HG02943 (cell line): ENCODE data around the gene ASB3.
A peak's percentile ranks its signal among the peaks of the same experiment; 100 is the strongest.
"Not testable (repeated sequence)": the region's sequence is repeated elsewhere in the genome, so short reads cannot be mapped to it uniquely, and the experiment has no call there.

Source experiments
- ATAC-seq: cut with Tn5 transposase; IDR thresholded peaks from one replicate; pipeline ENCODE4 v1.9.1; 2021; ENCODE audit warnings: mild to moderate bottlenecking, low read depth, moderate library complexity; ENCODE audit not compliant: unreplicated experiment

The ASB3 gene

GRCh38 chr2:53787614-53788289, 999 bp upstream of the ASB3 start:
- no peak for ATAC-seq

GRCh38 chr2:53786352-53786704, 425 bp downstream of the ASB3 start:
- ATAC-seq, result peak; percentile 12

- no peak for ATAC-seq
These were observed 1.4 kb downstream of the ASB3 start for GRCh38 chr2:53785366-53785765.

- ATAC-seq, result no peak
These were observed 2.3 kb downstream of the ASB3 start for GRCh38 chr2:53784436-53784835.

GRCh38 chr2:53782676-53783075, 4.1 kb downstream of the ASB3 start:
- no peak for ATAC-seq

- ATAC-seq, result no peak
These were observed 6.7 kb downstream of the ASB3 start for GRCh38 chr2:53780056-53780455.

- no peak for ATAC-seq
These were observed 8.1 kb downstream of the ASB3 start for GRCh38 chr2:53778536-53779162.

- ATAC-seq, result no peak
These were observed 9.6 kb downstream of the ASB3 start for GRCh38 chr2:53777134-53777533.

- no peak for ATAC-seq
These were observed 16.5 kb downstream of the ASB3 start for GRCh38 chr2:53770264-53770663.

- ATAC-seq, result no peak
These were observed 17.3 kb downstream of the ASB3 start for GRCh38 chr2:53769318-53769945.

GRCh38 chr2:53768242-53768542, 18.6 kb downstream of the ASB3 start:
- peak; percentile 60 for ATAC-seq

- peak; percentile 91 for ATAC-seq
These were observed 19.1 kb downstream of the ASB3 start, which contains the start of gene CHAC2 for GRCh38 chr2:53767405-53768241. TSS of gene CHAC2 (plus strand) at chr2:53767804. CDS start at chr2:53767887, 83 bp downstream.

- no peak for ATAC-seq
These were observed 21.0 kb downstream of the ASB3 start for GRCh38 chr2:53765767-53766166.

- not testable (repeated sequence) for ATAC-seq
These were observed 29.5 kb downstream of the ASB3 start for GRCh38 chr2:53757206-53757605.

- no peak for ATAC-seq
These were observed 30.1 kb downstream of the ASB3 start for GRCh38 chr2:53756644-53757043.

- ATAC-seq, result no peak
These were observed 31.6 kb downstream of the ASB3 start for GRCh38 chr2:53755121-53755520.

- no peak for ATAC-seq
These were observed 33.7 kb downstream of the ASB3 start for GRCh38 chr2:53753041-53753440.

GRCh38 chr2:53752385-53752784, 34.4 kb downstream of the ASB3 start:
- no peak for ATAC-seq

GRCh38 chr2:53751728-53752127, 35.0 kb downstream of the ASB3 start:
- ATAC-seq, result peak; percentile 77

- ATAC-seq, result no peak
These were observed 36.5 kb downstream of the ASB3 start for GRCh38 chr2:53750041-53750768.
